ENCODE data around the gene TMEM100.

TMEM100 gene

GRCh38 chr17:55758171-55758570 lies 35.5 kb upstream of the TMEM100 start:
- DNase-seq (ENCODE audit: extremely low spot score) = no peak
- CTCF ChIA-PET = no interaction called here
- POLR2A ChIA-PET = no interaction called here
- no peak for TF ChIP-seq TARDBP (IDR thresholded peaks at IDR 0.05)
- TF ChIP-seq HDGF (IDR thresholded peaks at IDR 0.05; ENCODE audit: borderline replicate concordance) = no peak
- no peak for TF ChIP-seq SUZ12 (IDR thresholded peaks at IDR 0.05)
- no peak for TF ChIP-seq SP1 (IDR thresholded peaks at IDR 0.05)
- TF ChIP-seq ELF4 (IDR thresholded peaks at IDR 0.05) = no peak
- TF ChIP-seq ZNF384 (IDR thresholded peaks at IDR 0.05) = no peak
- no peak for TF ChIP-seq FOXK2 (IDR thresholded peaks at IDR 0.05)
- no peak for TF ChIP-seq CTBP1 (IDR thresholded peaks at IDR 0.05; ENCODE audit: borderline replicate concordance)
- TF ChIP-seq, protein P1, sequence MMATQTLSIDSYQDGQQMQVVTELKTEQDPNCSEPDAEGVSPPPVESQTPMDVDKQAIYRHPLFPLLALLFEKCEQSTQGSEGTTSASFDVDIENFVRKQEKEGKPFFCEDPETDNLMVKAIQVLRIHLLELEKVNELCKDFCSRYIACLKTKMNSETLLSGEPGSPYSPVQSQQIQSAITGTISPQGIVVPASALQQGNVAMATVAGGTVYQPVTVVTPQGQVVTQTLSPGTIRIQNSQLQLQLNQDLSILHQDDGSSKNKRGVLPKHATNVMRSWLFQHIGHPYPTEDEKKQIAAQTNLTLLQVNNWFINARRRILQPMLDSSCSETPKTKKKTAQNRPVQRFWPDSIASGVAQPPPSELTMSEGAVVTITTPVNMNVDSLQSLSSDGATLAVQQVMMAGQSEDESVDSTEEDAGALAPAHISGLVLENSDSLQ (IDR thresholded peaks at IDR 0.05) = no peak

GRCh38 chr17:55757659-55758058 lies 35.0 kb upstream of the TMEM100 start:
- DNase-seq (ENCODE audit: extremely low spot score) = no peak
- TF ChIP-seq LEF1 (IDR thresholded peaks at IDR 0.05; ENCODE audit: borderline replicate concordance) (no peak), L3MBTL2 (conservative IDR thresholded peaks at IDR 0.05) (no peak), ZNF384 (IDR thresholded peaks at IDR 0.05) (no peak), ELF4 (IDR thresholded peaks at IDR 0.05) (no peak), SP1 (IDR thresholded peaks at IDR 0.05) (no peak), NFRKB (IDR thresholded peaks at IDR 0.05) (no peak), TARDBP (IDR thresholded peaks at IDR 0.05) (no peak), FOXM1 (IDR thresholded peaks at IDR 0.05; ENCODE audit: borderline replicate concordance) (no peak), ARNT (IDR thresholded peaks at IDR 0.05) (no peak), BHLHE40 (IDR thresholded peaks at IDR 0.05; ENCODE audit: borderline replicate concordance) (no peak), FOXA1 (IDR thresholded peaks at IDR 0.05) (no peak), HDGF (IDR thresholded peaks at IDR 0.05; ENCODE audit: borderline replicate concordance) (no peak), SUZ12 (IDR thresholded peaks at IDR 0.05) (no peak)
- TF ChIP-seq, protein P1 (IDR thresholded peaks at IDR 0.05) = no peak
- CTCF ChIA-PET = no interaction called here
- POLR2A ChIA-PET = no interaction called here

DNA sequence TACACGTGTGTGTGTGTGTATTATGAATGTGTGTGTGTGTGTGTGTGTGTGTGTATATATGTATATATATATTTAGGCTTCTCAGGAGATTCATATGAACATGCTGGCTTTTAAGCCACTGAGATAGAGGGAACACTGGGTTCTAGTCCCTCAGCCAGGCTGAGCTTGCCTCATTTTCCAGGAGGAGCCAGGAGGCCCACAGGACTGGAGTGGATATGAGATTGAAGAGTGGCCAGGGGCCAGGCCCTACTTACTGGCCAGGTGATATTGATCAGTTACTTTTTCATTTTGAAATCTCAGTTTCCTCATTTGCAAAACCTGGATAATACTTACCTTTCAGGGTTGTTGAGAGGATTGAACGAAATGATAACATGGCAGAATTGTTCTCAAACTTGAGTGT lies 34.0 kb upstream of the TMEM100 start:
- POLR2A ChIA-PET = no interaction called here
- no peak for DNase-seq (ENCODE audit: extremely low spot score)
- TF ChIP-seq, protein P1 (IDR thresholded peaks at IDR 0.05) = no peak
- no peak for TF ChIP-seq ELF4 (IDR thresholded peaks at IDR 0.05)
- TF ChIP-seq SUZ12 (IDR thresholded peaks at IDR 0.05) = no peak
- no peak for TF ChIP-seq CTBP1 (IDR thresholded peaks at IDR 0.05; ENCODE audit: borderline replicate concordance)
- no peak for TF ChIP-seq FOXM1 (IDR thresholded peaks at IDR 0.05; ENCODE audit: borderline replicate concordance)
- TF ChIP-seq BHLHE40 (IDR thresholded peaks at IDR 0.05; ENCODE audit: borderline replicate concordance) = no peak
- no peak for TF ChIP-seq HDGF (IDR thresholded peaks at IDR 0.05; ENCODE audit: borderline replicate concordance)
- TF ChIP-seq SP1 (IDR thresholded peaks at IDR 0.05) = no peak
- TF ChIP-seq FOXA1 (IDR thresholded peaks at IDR 0.05) = no peak
- TF ChIP-seq L3MBTL2 (conservative IDR thresholded peaks at IDR 0.05) = no peak
- TF ChIP-seq LEF1 (IDR thresholded peaks at IDR 0.05; ENCODE audit: borderline replicate concordance) = no peak
- no peak for TF ChIP-seq FOXK2 (IDR thresholded peaks at IDR 0.05)
- TF ChIP-seq TARDBP (IDR thresholded peaks at IDR 0.05) = no peak
- no peak for TF ChIP-seq ZNF384 (IDR thresholded peaks at IDR 0.05)
- no peak for TF ChIP-seq ARNT (IDR thresholded peaks at IDR 0.05)
- TF ChIP-seq NFRKB (IDR thresholded peaks at IDR 0.05) = no peak
- CTCF ChIA-PET = no interaction called here

- POLR2A ChIA-PET = interaction anchor here (0.6 to 2.3 kb wide), 12 partner anchors 8 to 204 kb away, joined by 3 to 17 read pairs (median 4); partner anchors contain the start of gene TMEM100
- no peak for DNase-seq (ENCODE audit: extremely low spot score)
- CTCF ChIA-PET = interaction anchor here (1.2 to 2.0 kb wide), 4 partner anchors 10 to 238 kb away, joined by 3 to 9 read pairs (median 6); no protein-coding TSS in a partner anchor
- TF ChIP-seq ELF4 (IDR thresholded peaks at IDR 0.05) (no peak), HDGF (IDR thresholded peaks at IDR 0.05; ENCODE audit: borderline replicate concordance) (no peak), TARDBP (IDR thresholded peaks at IDR 0.05) (no peak), BHLHE40 (IDR thresholded peaks at IDR 0.05; ENCODE audit: borderline replicate concordance) (no peak), L3MBTL2 (conservative IDR thresholded peaks at IDR 0.05) (no peak), CTBP1 (IDR thresholded peaks at IDR 0.05; ENCODE audit: borderline replicate concordance) (no peak), FOXK2 (IDR thresholded peaks at IDR 0.05) (no peak), NFRKB (IDR thresholded peaks at IDR 0.05) (no peak), SP1 (IDR thresholded peaks at IDR 0.05) (no peak), LEF1 (IDR thresholded peaks at IDR 0.05; ENCODE audit: borderline replicate concordance) (no peak), SUZ12 (IDR thresholded peaks at IDR 0.05) (no peak)
Measured at GRCh38 chr17:55751720-55752250, 29.1 kb upstream of the TMEM100 start.

DNA sequence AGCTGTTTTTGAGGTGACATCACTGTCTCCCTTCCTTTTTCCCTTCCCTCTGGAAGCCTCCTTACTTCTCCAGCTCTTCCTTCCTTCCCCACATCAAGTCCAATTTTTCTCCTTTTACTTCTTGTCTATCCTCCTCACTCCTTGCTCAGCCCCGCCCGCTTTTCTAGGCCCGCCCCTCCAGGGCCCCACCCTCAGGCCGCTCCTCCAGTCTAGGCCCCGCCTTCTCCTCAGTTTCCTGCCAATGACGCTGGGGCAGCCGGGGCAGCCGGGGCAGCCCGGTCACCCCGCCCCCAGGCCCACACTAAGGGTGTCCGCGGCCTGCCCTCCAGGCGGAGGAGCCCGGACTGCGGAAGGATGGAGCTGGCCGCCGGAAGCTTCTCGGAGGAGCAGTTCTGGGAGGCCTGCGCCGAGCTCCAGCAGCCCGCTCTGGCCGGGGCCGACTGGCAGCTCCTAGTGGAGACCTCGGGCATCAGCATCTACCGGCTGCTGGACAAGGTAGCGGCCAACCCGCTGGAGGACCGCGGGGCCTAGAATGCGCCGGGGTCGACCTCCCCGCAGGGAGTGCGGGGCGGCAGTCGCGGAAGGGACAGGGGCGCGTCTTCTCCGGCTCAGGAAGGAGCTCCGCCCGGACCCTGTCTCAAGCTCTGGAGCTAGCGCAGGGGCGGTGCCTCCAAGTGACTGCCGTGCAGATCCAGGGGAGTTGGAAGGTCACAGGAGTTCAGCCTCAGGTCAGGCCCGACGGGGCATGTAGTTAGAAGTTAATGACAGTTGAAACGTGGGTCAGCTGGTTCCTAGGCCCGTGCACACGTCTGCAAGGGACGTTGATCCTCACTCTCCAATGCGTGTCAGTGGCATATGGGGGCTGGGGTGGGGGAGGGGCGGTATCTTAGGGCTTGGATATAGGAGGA lies 28.3 kb upstream of the TMEM100 start, which contains the start of gene PCTP:
TSS of gene PCTP (plus strand) at position 302 of the 908 bp plus-strand sequence. CDS start at position 355, 53 bp downstream.
- DNase-seq (ENCODE audit: extremely low spot score) = peak; percentile 90
- ChIA-PET POLR2A (interaction anchor here (0.6 to 2.3 kb wide), 13 partner anchors 8 to 203 kb away, joined by 3 to 17 read pairs (median 4); partner anchors contain the start of gene TMEM100), CTCF (interaction anchor here (0.9 to 2.0 kb wide), 5 partner anchors 9 to 237 kb away, joined by 3 to 9 read pairs (median 4); no protein-coding TSS in a partner anchor)
- TF ChIP-seq L3MBTL2 (conservative IDR thresholded peaks at IDR 0.05) = no peak
- TF ChIP-seq LEF1 (IDR thresholded peaks at IDR 0.05; ENCODE audit: borderline replicate concordance) = no peak
- TF ChIP-seq BHLHE40 (IDR thresholded peaks at IDR 0.05; ENCODE audit: borderline replicate concordance) = no peak
- TF ChIP-seq HDGF (IDR thresholded peaks at IDR 0.05; ENCODE audit: borderline replicate concordance) = no peak
- TF ChIP-seq FOXK2 (IDR thresholded peaks at IDR 0.05) = no peak
- TF ChIP-seq NFRKB (IDR thresholded peaks at IDR 0.05) = no peak
- TF ChIP-seq ARNT (IDR thresholded peaks at IDR 0.05) = no peak
- TF ChIP-seq ELF4 (IDR thresholded peaks at IDR 0.05) = peak; percentile 51; the same call in 1 of the 2 replicates

All from HEK293T (cell line).